Stimulated activated CD4-positive, alpha-beta T cell treated with anti-CD3 and anti-CD28 coated beads, Interleukin-2, amount 100 ng/mL, for 4 hours (primary cell): Measurements from ENCODE around the gene GOLM1.

Experiments
- DNase-seq: peaks from one replicate; pipeline ENCODE4 v3.0.0-alpha.2; 2020; ENCODE audit warnings: low read depth

GOLM1 gene

DNA sequence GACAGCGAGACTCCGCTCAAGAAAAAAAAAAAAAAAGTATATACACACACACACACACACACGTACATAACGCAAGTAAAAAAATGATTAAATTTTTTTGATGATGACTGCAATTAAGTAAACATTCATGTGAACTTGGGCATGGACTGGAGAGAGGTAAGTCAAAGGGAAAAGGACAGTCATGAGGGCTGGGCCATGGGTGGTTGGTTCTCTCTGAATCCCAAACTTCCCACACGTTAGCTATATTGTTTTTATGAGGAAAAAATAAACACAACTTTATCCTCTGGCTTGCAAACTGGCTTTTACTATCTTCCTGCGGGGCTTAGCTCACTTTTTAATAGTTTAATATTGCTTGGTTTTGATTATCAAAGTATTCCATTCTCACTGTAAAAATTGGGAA, 53.7 kb downstream of the GOLM1 start:
- DNase-seq: no peak

DNA sequence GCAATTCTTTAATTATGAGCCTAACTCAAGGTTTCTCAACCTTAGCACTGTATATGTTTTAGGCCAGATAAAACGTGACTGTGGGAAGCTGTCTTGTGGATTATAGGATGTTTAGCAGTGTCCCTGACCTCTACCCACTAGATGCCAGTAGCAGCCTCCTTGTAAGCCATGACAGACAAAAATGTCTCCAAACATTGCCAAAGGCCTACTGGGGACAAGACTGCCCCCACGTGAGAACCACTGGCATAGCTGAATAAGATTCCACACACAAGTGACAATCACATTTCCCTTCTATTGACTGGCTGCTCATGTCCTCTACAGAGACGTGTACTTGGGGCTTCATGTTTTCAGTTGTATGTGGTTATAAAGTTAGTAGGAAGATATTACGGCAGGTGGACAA, 55.4 kb downstream of the GOLM1 start:
- no peak for DNase-seq

DNA sequence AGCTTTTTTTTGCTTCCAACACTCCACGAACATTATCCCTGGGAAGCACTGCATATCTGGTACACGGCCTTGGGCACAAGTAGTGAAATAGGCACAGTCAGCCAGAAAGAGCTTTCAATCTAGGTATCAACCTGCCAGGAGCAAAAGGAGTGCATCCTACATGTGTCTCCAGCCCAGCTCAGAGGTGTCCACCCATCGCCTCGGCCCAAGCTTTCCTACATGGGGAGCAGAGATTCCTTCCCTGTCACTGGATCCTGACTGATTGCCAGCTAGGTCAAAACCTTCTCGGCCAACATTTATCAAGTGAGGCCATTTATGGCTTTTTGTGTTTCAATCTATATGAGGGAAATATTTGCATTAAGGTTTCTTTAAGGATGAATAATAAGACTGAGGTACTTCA, 55.8 kb downstream of the GOLM1 start:
- no peak for DNase-seq

DNA sequence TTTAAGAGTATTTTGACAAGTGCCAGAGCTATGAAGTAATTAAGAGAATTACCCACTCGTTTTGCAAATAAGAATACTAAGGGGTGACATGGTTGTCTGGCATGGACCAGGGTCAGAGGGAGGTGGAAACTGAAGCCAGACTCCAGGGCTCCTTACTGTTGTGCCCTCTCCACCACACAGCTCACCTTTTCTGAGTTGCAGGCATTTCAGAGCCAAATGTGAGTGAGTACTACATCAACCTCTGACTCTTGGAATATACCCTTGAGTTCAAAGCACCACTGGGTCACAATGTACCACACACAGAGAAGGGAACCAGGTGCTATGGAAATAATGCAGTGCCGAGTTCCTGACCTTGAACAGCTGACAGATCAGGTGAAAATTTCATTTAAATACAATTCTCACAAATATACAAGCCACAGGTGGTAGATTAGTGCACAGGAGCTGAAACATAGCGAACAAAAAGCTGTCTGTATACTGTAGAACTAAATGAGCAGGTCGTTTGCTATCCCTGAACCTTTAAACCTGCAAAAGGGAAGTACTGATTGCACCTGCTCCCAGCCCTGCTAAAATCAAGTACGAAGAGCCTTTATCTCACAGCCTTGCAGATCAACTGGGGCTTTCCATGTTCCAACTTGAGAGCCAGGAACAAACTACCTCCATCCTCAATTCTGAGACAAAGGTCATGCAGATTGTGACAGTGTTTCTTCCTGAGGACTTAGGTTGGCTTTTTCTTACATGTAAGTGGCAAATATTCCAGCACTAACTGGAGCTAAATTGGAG, 57.0 kb downstream of the GOLM1 start:
- no peak for DNase-seq

DNA sequence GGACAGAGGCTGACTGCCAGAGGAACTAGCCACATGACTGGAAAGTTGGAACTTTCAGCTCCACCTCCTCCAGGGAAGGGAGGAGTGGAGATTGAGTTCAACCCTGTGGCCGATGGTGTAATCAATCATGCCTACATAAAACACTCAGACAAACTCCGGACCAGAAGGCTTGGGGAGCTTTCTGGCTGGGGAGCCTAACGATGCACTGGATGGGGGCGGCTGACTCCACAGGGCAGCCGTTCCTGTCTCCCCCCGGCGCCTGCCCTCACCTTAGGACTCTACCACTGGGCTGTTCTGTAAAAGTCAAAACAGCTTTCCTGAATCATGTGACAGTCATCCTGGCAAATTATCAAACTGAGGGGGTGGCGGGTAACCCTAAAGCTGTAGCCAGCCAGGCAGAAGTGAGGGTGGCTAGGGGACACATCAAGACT, 58.0 kb downstream of the GOLM1 start:
- DNase-seq: no peak

DNA sequence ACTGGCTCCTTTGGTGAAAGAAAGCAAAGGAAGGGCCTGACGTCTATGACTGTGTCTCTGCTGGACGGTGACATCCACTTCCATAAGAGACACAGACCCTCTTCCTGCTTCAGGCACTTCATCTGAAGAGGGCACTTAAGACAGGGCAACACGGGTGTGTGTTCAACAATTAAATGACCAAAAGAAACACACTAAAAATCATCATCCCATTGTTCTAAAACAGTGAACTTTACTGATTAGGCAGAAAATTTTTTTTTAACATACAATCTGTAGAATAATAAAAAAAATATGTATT, 58.5 kb downstream of the GOLM1 start:
- DNase-seq: no peak

DNA sequence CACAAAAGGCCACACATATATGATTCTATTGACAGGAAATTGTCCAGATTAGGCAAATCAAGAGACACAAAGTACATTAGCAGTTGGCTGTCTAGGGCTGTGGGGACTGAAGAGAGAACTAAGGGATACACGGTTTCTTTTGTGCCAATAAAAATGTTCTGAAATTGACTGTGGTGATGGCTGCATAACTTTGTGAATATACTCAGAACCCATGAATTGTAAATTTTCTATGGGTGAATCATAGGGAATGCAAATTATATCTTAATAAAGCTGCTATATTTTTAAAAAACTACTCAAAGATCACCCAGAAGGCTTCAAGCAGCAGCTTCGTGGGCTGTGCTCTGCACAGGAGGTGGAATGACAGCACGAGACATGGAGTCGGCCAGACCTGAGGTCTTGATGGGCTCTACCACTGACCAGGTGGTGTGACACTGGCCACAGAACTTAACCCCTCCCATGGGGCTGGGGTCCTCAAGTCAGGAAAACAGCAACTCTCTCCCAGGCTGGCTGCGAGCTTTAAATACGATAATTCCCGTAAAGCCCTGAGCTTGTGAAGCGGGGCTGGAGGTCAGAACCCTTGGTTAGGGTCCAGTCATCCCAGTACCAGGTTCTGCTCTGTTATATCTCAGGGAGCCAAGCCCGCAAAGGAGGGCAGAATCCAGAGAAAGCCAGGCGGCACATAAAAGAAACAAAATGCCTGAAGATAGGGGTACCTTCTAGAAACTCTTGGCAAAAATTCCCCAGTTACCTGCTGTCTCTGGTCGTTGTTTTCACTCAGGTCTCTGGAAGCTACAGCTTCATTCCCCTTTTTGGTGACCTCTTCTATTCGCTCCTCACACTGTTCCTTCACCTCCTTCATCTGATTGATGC, 59.1 kb downstream of the GOLM1 start:
- no peak for DNase-seq

DNA sequence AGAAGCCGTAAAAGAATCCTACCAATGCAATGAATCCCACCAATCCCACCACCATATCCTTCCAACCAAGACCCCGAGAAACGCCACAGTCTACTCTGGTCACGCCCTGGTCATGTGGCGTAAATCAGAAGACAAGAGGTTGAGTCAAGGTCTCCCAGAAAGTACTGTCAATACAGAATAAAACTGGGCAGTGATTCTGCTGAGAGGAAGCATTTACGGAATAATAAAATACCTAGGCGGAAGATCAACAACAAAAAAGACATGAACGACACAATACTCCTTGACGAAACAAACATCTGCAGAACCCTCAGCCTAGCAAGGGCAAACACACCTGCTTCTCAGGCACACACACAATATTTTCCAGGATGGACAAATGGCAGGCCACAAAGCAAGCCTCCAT, 62.8 kb downstream of the GOLM1 start:
- DNase-seq: no peak

DNA sequence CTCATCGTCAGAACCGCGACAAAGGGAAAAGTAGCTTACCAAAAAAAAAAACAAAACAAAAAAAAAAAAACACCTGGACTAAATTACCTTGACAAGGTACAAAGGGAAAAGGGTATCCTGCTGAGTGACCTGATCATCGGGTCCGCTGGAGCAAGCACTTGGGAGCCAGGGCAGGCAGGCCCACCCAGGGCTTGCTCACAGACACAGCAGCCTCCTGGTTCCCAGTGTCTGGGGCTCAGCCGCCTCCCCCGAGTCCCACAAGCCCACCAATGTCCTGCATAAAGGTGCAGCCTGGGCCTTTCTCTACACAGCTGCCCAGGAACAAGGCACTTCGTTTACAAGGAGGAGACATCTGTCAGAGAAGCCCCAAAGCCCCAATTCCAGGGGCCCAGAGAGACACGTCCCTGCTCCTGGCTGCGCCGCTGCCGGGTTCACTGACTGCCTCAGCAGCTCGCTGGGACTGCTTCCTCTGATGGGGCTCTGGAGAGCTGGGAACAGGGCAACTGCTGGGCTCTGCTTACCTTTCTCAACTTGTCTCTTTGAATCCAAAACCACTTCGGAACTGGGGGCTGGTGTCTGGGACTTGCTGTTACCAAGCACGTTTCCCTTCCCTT, 63.4 kb downstream of the GOLM1 start:
- no peak for DNase-seq

DNA sequence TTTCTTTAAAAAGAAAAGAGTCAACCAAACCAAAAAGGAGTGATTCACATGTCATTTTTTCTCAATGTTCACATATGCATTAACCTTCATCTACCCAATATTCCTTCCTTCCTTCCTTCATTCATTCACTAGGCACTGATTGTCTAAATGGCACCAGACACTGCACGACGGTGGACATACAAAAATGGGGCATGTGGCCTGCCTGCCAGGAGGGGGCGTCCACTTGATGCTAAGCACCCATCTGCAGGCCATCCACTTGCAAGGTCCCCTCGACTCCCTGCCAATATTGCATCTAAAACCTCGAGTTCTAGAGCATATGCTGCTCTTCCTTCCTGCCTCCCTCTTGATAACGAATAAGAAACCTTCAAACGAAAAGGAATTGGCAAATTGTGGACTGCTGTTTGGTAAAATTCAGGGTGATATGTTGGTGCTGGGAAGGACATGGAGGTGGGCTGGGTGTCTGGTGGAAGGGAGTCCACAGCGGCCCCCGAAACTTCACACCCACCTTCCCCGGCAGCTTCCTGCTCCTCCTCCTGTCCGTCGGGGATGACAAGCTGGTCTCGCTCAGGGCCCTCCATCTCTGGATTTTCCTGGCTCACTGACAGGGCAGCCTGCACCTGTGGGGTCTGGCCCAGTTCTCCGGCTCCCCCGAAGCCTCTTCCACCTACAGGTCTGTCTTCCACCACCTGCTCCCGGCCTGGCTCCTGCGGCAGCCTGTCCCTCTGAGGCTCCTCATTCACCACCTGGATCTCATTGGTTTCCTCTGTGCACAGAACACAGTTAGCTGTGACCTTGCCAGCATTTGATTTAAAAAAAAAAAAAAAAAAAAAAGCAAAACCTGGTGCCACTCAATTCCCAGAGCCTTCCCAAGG, 64.3 kb downstream of the GOLM1 start:
- DNase-seq: no peak

DNA sequence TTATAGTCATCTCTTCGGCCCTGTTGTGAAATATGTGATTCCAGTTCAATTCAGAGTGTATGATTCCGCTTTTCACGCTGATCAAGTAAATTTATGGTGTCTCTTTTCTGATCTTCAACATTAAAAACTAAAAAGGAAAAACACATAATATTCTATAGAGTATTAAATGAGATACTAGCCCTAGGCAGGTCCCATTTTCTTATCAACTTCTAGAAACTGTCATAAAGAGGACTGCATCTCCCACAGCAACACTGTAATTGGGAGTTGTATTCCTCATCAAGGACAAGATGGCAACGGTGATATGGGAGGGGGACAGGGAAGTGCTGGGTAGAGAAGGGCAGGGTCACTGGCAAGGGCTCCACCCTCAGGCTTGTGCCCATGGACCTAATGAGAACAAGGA, 71.6 kb downstream of the GOLM1 start:
- DNase-seq: no peak

DNA sequence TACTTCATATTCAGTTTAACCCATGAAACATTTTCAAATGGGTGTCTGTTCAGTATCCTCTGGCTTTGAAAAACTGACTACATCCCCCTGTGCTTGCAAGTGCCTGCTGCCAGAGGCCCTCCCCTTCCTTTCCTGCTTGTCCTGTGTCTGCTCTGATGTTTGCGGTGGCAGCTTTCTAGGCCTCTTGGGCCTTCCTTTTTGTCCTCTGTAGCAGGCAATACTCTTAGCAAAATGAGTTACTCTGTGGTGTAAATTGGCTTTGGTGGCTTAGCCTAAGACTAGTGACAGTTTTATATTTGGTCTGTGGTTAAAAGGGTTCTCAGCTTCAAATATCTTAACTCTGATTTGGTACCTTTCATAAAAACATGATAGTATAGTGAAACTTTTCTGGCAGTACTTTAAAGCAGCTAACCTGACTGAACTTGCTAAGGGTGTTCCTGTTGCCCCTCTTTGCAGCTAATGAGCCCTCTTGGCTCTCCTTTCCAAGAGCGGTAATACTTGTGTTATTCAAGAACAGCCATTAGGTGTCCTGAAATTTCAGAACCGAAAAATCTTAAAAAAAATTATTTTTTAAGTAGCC, 76.6 kb downstream of the GOLM1 start:
- DNase-seq: no peak

DNA sequence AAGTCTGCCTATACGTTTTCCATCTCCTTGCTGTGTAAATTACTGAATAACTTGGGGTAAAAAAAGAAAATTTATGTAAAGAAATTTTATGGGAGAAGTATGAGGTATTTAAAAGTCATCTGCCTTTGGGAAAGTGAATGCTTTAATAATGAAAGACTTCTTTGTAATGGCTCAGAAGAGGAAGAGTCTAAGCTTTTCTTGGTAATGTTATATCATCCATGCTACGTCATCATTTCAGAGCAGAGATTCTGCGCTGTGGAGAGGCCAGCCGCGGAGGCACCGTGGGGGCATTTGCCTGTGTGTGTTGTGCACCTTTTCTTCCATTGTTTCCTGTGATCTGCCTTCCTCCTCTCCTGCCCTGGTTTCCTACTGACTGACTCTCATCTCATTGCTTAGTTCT, 78.2 kb downstream of the GOLM1 start:
- no peak for DNase-seq

DNA sequence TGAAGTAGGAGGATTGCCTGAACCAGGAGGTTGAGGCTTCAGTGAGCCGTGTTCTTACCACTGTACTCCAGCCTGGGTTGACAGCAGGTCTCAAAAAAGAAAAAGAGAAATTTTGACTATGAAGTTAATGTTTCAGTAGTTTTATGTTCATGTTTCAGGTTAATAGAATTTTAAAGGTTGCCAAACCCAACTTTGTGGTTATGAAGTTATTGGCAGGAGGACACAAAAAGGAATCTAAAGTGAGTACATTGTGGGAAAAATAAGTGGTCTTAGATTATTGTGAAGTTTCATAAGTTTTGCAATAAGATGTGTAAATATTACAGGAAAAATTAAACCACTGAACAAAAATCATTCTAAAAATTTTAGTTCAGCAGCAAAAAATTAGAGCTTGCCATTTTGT, 78.6 kb downstream of the GOLM1 start:
- DNase-seq: no peak

DNA sequence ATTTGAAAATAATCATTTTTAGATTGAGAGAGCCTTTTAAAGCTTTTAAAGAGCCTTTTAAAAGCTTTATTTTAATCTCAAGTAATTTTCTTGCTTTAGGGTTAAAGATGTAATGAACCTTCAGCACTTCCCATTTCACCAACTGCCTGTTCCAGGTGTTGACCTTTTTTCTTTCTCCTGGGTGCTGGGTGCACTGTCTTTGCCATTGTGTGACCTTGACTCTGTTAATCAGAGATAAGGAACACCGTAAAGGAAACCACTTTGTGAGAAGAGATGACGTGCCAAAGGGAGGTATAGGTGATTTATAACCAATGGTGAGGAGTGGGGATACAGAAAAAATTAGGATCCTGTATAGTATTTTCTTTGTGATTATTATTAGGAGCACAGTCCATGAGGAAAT, 90.2 kb downstream of the GOLM1 start:
- no peak for DNase-seq

DNA sequence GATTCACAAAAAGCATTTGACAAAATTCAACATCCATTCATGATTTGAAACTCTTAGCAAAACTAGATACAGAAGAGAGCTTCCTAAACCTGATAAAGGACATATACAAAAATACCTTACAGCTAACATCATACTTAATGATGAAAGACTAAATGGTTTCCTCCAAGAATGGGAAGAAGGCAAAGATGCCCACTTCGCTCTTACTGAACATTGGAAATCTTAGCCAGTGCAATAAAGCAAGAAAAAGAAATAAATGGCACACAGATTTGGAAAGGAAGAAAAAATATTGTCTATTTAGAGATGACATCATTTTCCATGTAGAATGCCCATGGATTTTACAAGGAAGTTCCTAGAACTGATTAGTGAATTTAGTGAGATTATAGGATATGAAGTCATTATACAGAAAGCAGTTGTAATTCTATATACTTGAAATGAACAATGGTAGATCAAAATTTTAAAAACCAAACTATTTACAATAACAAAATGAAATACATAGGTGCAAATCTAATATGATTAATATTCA, 94.0 kb downstream of the GOLM1 start:
- no peak for DNase-seq

DNA sequence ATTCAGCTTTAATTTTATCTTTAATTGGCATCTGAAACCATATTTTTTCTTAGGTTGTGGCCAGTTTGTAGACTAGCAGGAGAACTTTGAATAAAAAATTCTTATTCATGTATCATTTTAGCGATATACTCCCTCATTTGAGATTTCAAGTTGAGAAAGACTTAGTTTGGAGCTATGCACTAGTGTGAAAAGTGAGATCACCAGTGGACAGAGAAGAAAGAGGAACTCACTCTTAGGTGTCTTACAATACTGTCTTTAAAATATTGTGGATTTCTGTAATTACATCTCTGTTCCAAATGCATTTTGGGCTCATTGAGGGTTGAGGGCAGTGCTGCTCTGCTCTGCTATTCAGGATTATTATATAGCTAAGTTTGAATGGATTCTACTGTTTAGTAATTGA, 103.8 kb downstream of the GOLM1 start:
- DNase-seq: no peak

DNA sequence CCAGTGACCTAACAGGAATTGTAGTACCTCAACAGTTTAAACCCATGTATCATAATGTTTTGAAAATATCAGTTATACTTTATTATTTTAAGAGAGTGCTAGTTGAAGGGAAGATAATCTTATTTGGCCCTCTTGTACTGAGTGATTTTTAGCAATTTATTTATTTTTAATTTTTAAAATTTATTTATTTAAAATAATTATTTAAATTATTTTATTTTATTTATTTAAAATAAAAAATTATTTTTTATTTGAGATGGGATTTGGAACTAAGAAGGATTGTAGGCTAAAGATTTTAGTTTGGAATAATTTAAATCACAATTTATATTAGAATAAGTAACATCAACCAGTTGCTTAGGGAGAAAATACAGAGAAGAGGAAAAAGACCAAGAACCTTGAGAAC, 104.3 kb downstream of the GOLM1 start:
- no peak for DNase-seq

DNA sequence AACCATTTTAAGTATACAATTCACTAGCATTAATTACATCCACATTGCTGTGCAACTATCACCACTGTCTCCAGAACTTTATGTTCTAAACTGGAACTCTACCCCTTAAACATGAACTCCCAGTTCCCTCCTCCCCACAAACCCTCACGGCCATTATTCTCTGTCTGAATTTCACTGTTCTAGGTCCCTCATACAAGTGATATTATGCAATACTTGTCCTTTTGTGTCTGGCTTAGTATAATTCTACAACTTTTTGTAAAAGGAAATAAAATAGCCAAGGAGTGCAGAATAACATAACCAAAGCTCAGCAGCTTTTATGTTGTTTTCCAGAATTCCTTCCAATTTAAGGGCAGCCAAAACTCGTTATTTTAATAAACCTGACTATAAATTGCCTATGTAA, 105.2 kb downstream of the GOLM1 start:
- DNase-seq: no peak

DNA sequence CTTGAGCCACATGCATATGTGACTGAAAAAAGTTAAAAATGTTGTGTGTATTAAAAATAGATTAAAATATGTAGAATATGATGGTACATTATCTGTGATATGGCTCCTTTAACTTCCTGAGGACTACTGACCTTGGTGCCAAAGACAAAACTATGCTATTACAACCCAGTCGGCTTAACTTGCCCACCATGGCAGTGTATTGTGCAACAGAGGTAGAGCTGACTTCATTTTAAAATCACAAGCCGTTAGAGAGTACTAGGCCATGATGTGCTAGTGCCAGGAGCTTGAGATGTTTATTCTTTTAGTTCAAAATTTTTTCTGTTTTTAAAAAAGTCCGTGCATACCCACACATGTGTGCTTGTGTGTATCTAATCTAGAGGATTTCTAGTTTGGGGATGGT, 112.1 kb downstream of the GOLM1 start:
- no peak for DNase-seq

DNA sequence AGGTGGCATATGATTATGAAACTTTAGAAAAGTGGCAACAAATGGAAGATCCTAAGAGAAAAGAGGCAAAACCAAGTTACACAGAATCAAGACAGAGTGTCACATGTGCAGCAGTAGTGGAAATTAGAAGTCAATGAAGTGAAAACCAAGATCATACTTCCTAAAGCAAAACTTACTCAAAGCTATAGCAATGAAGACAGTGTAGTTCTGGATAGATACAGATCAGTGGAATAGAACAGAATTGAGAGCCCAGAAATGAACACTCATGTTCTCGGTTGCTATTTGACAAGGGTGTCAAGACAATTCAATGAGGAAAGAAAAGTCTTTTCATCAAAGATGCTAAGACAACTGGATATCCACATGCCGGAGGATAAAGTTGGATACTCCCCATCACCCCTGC, 114.9 kb downstream of the GOLM1 start:
- DNase-seq: no peak

DNA sequence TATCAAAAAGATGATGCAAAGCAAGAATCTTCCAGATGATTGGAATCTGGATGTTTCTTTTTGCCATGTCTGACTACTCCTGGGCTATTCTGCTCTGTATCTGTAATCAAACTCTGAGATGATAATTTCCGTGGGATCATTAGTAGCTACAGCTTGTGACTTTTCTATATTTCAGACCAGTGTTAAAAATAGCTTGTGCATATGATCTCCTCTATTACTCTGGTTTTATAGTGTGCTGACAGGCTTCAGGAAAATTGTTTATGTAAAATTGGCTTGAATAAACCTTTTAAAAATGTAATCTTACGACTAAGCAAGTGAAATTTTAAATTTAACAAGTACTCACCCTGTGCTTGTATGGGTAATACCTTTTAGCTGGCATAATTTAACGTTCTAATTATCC, 118.0 kb downstream of the GOLM1 start:
- no peak for DNase-seq
